GM12878 (cell line): ENCODE data around the gene BZW1. TPM values are rescaled to one million over a fixed set of nuclear protein-coding genes. Genes with fewer than 3 reads are reported as not detected.

ENCODE experiments used
- ATAC-seq: fragments of 200-7000 bp; cut with Tn5 transposase; 3 replicates; pipeline ENCODE4 v1.9.1; 2020; ENCODE audit warnings: mild to moderate bottlenecking, moderate library complexity
- BruUV-seq: library from RNA; stranded (reverse); fragments of 400-500 nt; replicated peaks from 2 replicates; lab custom pipeline; 2021; lab: Mats Ljungman, UMichigan
- CTCF ChIA-PET: fragments of 300-600 bp; sonication (Branson Sonifier 250); formaldehyde crosslinking; extraction: SDS; loops from one replicate; lab custom pipeline; 2021; ENCODE audit warnings: inconsistent platforms; lab: Yijun Ruan, JAX
- POLR2A ChIA-PET: fragments of 350-600 bp; formaldehyde crosslinking; extraction: SDS; loops from one replicate; lab custom pipeline; 2021; ENCODE audit warnings: inconsistent platforms; lab: Charles Lee
- RAD21 ChIA-PET: fragments of 300-600 bp; sonication (Branson Sonifier 250); formaldehyde crosslinking; loops from one replicate; lab custom pipeline; 2023; ENCODE audit warnings: antibody characterized with exemption; ENCODE audit not compliant: unreplicated experiment; lab: Charles Lee
- SMC1A ChIA-PET: fragments of 300-600 bp; sonication (Branson Sonifier 250); formaldehyde crosslinking; loops from one replicate; lab custom pipeline; 2023; ENCODE audit not compliant: unreplicated experiment, uncharacterized antibody; lab: Charles Lee
- DNase-seq: peaks from one replicate; pipeline ENCODE4 v3.0.0-alpha.2; 2011; ENCODE audit warnings: low read depth, low spot score
- FAIRE-seq: peaks from 3 replicates; lab custom pipeline; 2011; peaks lifted over from hg19 to GRCh38; lab: Jason Lieb, UNC
- H2AFZ ChIP-seq: 2 replicates; pipeline ENCODE4 v1.6.0; 2011; ENCODE audit warnings: low read depth, low read length, control low read depth; ENCODE audit not compliant: control insufficient read depth
- H3K27ac ChIP-seq: 2 replicates; pipeline ENCODE4 v1.5.1; 2011; ENCODE audit warnings: control low read depth; ENCODE audit not compliant: control insufficient read depth, insufficient read depth
- H3K27me3 ChIP-seq, 2 experiments: replicated peaks in 1 of 2; 2 replicates each; pipeline versions ENCODE4 v1.6.0 to v1.6.1; 2011; ENCODE audit warnings: low read length in 1 of 2; ENCODE audit not compliant: control insufficient read depth in 2 of 2, insufficient read depth in 2 of 2
- H3K36me3 ChIP-seq, 2 experiments: 2 replicates each; pipeline ENCODE4 v1.5.1; 2011; ENCODE audit warnings: low read length in 1 of 2; ENCODE audit not compliant: control insufficient read depth in 2 of 2, insufficient read depth in 2 of 2
- H3K4me1 ChIP-seq: 2 replicates; pipeline ENCODE4 v1.6.1; 2011; ENCODE audit warnings: mild to moderate bottlenecking, low read length, moderate library complexity, mixed read lengths; ENCODE audit not compliant: control insufficient read depth, insufficient read depth
- H3K4me2 ChIP-seq: 2 replicates; pipeline ENCODE4 v1.6.0; 2011; ENCODE audit warnings: control low read depth; ENCODE audit not compliant: control insufficient read depth, insufficient read depth
- H3K4me3 ChIP-seq: fragments of 200-600 bp; sonication (generic); 2 replicates; pipeline ENCODE4 v1.5.1; 2016
- H3K79me2 ChIP-seq: 2 replicates; pipeline ENCODE4 v1.6.0; 2011; ENCODE audit warnings: low read length; ENCODE audit not compliant: control insufficient read depth, insufficient read depth
- H3K9ac ChIP-seq: 2 replicates; pipeline ENCODE4 v1.8.0; 2011; ENCODE audit warnings: low read length, control low read depth, mixed read lengths; ENCODE audit not compliant: control insufficient read depth, insufficient read depth
- H3K9me3 ChIP-seq: replicated peaks from 3 replicates; pipeline ENCODE4 v1.5.1; 2011; ENCODE audit warnings: mild to moderate bottlenecking, low read length; ENCODE audit not compliant: control insufficient read depth, insufficient read depth
- H4K20me1 ChIP-seq: 2 replicates; pipeline ENCODE4 v1.6.0; 2011; ENCODE audit not compliant: control insufficient read depth, insufficient read depth
- ASH2L ChIP-seq: fragments of 300-600, 200-600 bp; sonication (generic); IDR thresholded peaks from 2 replicates; pipeline ENCODE4 v1.6.1; 2017; ENCODE audit warnings: low read depth, mild to moderate bottlenecking, borderline replicate concordance
- ATF7 ChIP-seq: fragments of 450-650 bp; IDR thresholded peaks from 2 replicates; pipeline ENCODE4 v1.6.1; 2016; ENCODE audit warnings: low read depth, mild to moderate bottlenecking
- CBX3 ChIP-seq: fragments of 200-600 bp; sonication (generic); IDR thresholded peaks from 2 replicates; pipeline ENCODE4 v1.6.1; 2016; ENCODE audit warnings: low read depth, borderline replicate concordance
- CBX5 ChIP-seq: sonication (generic); IDR thresholded peaks from 2 replicates; pipeline ENCODE4 v1.6.1; 2016; ENCODE audit warnings: low read depth, moderate library complexity, mild to moderate bottlenecking, inconsistent platforms
- EED ChIP-seq: sonication (generic); IDR thresholded peaks from 2 replicates; pipeline ENCODE4 v1.6.1; 2016; ENCODE audit warnings: antibody characterized with exemption, low read depth
- SIN3A ChIP-seq: IDR thresholded peaks from 2 replicates; pipeline ENCODE4 v1.6.1; 2012; ENCODE audit warnings: low read depth, low read length, improper control_type of control experiment
- TCF12 ChIP-seq: IDR thresholded peaks from 2 replicates; pipeline ENCODE4 v1.6.1; 2011; ENCODE audit warnings: low read depth, mild to moderate bottlenecking, low read length
- ZNF207 ChIP-seq: fragments of 450-650 bp; IDR thresholded peaks from 2 replicates; pipeline ENCODE4 v1.6.1; 2014; ENCODE audit warnings: antibody characterized with exemption, mild to moderate bottlenecking, borderline replicate concordance
- ZNF384 ChIP-seq: IDR thresholded peaks from 2 replicates; pipeline ENCODE4 v1.6.1; 2012; ENCODE audit warnings: low read depth, mild to moderate bottlenecking, low read length, improper control_type of control experiment, borderline replicate concordance
- WGBS: methylation state at CpG from one replicate; pipeline ENCODE4 v1.1.6; 2016; ENCODE audit warnings: low lambda C conversion rate; ENCODE audit not compliant: insufficient replicate concordance, insufficient coverage; ENCODE audit errors: missing lambda C conversion rate; 5-methylcytosine and 5-hydroxymethylcytosine counted together
- in situ Hi-C: fragments of 300-500 bp; cut with MboI; formaldehyde crosslinking; loops from 9 replicates; pipeline ENCODE4 v1.14.3; 2018; ENCODE audit warnings: mixed read lengths
- intact Hi-C: fragments of 100-400 bp; cut with micrococcal nuclease; formaldehyde crosslinking; loops from one replicate; pipeline ENCODE4 v1.14.2; 2022; ENCODE audit not compliant: unreplicated experiment
- polyA plus RNA-seq, 11 experiments: library from polyadenylated mRNA; depleted of rRNA in 4 of 11; unstranded in 6 of 11; stranded (reverse) in 5 of 11; fragments of >200 nt; fragmentation: Nextera tagmentation in 4 of 11; fragmentation: Illumina TruSeq in 1 of 11; extraction: Ambion mirVana in 4 of 11; extraction: Trizol in 1 of 11; gene quantifications; 1 replicate in 1 of 11; 2 replicates in 10 of 11; pipeline versions ENCODE4 v1.2.1 to v1.2.3, GENCODE V29; 2011 to 2016; ENCODE audit warnings: inconsistent platforms in 2 of 11, missing spikeins in 2 of 11, low read depth in 1 of 11
- total RNA-seq, 4 experiments: library from RNA; depleted of rRNA in 3 of 4; stranded (reverse); fragments of >200 nt in 3 of 4; fragmentation: Illumina TruSeq in 1 of 4; extraction: Trizol in 1 of 4; gene quantifications; 2 replicates each; pipeline versions ENCODE4 v1.2.1 to v1.2.3, GENCODE V29; 2013 to 2021
- TF ChIP-seq, protein P1 (sequence below): fragments of 450-650 bp; IDR thresholded peaks from 2 replicates; pipeline ENCODE4 v1.6.1; 2018; ENCODE audit warnings: mild to moderate bottlenecking, low read depth, moderate library complexity; ENCODE audit not compliant: partially characterized antibody
- TF ChIP-seq, protein P2 (sequence below): IDR thresholded peaks from 2 replicates; pipeline ENCODE4 v1.6.1; 2011; ENCODE audit warnings: low read depth, mild to moderate bottlenecking, low read length, moderate library complexity, borderline replicate concordance; ENCODE audit errors: extremely low read depth
- TF ChIP-seq, protein P3 (sequence below): fragments of 450-650 bp; IDR thresholded peaks from 2 replicates; pipeline ENCODE4 v1.6.1; 2017; ENCODE audit warnings: low read depth, mild to moderate bottlenecking, moderate library complexity

Gene BZW1
- total and polyA plus RNA-seq, 10 of the 15 experiments (the other 5 are each of a cell fraction or from before 2014, with no cell fraction given) = 186 to 349 (median 269) TPM

DNA sequence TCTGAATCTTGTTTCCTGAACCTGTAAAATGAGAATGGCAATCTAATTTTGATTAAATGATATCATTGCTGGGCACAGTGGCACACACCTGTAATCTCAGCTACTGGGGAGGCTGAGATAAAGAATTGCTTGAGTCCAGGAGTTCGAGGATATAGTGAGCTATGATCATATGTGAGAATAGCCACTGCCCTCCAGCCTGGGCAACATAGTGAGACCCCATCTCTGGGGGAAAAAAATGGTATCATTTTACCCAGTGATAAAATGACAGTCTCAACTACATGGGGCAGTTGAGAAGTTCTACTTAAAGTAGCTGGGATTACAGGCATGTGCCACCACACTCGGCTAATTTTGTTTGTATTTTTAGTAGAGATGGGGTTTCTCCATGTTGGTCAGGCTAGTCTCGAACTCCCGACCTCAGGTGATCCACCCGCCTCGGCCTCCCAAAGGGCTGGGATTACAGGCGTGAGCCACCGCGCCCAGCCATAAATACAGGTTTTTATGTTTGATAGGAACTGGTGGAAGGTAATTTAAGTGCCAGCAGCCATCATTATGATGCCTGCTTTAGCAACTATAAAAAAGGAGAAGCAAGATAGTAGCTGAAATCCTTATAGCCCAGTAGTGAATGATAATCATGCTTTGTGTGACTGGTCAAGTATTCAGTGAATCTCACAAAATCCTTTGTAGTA is 17.0 kb downstream of the BZW1 start:
- Histone ChIP-seq H3K4me3 (no peak overlapping the region), H3K36me3 (no peaks in the 10 kb centered on the region; a peak in 1 of 4 replicates), H4K20me1 (no peaks in the 10 kb centered on the region), H3K9me3 (no peaks in the 10 kb centered on the region), H3K9ac (no peak overlapping the region), H3K79me2 (no peaks in the 10 kb centered on the region), H3K4me1 (no peaks in the 10 kb centered on the region), H3K27me3 (no peaks in the 10 kb centered on the region), H3K27ac (no peak overlapping the region), H3K4me2 (no peak overlapping the region), H2AFZ (no peak overlapping the region)
- CTCF ChIA-PET = no interaction called here
- ATAC-seq (no peak; the same call in 1 of the 3 replicates), FAIRE-seq (no peak), DNase-seq (no peak)
- SMC1A ChIA-PET = interaction anchor here (1.1 to 1.2 kb wide), 3 partner anchors 15 to 24 kb away, joined by 3 to 4 read pairs (median 4); no protein-coding TSS in a partner anchor
- intact Hi-C loops (no loop called here), in situ Hi-C loops (no loop called here)
- RAD21 ChIA-PET = no interaction called here
- BruUV-seq = no TSS peak
- 97% methylated on average over 8 of the region's 9 CpGs for WGBS
- POLR2A ChIA-PET = no interaction called here
- TF ChIP-seq ZNF384 = no peak
- TF ChIP-seq ATF7 = no peak
- TF ChIP-seq CBX3 = no peak
- no peak for TF ChIP-seq CBX5
- TF ChIP-seq, protein P1, sequence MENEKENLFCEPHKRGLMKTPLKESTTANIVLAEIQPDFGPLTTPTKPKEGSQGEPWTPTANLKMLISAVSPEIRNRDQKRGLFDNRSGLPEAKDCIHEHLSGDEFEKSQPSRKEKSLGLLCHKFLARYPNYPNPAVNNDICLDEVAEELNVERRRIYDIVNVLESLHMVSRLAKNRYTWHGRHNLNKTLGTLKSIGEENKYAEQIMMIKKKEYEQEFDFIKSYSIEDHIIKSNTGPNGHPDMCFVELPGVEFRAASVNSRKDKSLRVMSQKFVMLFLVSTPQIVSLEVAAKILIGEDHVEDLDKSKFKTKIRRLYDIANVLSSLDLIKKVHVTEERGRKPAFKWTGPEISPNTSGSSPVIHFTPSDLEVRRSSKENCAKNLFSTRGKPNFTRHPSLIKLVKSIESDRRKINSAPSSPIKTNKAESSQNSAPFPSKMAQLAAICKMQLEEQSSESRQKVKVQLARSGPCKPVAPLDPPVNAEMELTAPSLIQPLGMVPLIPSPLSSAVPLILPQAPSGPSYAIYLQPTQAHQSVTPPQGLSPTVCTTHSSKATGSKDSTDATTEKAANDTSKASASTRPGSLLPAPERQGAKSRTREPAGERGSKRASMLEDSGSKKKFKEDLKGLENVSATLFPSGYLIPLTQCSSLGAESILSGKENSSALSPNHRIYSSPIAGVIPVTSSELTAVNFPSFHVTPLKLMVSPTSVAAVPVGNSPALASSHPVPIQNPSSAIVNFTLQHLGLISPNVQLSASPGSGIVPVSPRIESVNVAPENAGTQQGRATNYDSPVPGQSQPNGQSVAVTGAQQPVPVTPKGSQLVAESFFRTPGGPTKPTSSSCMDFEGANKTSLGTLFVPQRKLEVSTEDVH = no peak
- TF ChIP-seq, protein P2, sequence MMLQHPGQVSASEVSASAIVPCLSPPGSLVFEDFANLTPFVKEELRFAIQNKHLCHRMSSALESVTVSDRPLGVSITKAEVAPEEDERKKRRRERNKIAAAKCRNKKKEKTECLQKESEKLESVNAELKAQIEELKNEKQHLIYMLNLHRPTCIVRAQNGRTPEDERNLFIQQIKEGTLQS = no peak
- TF ChIP-seq TCF12 = no peak
- TF ChIP-seq, protein P3, sequence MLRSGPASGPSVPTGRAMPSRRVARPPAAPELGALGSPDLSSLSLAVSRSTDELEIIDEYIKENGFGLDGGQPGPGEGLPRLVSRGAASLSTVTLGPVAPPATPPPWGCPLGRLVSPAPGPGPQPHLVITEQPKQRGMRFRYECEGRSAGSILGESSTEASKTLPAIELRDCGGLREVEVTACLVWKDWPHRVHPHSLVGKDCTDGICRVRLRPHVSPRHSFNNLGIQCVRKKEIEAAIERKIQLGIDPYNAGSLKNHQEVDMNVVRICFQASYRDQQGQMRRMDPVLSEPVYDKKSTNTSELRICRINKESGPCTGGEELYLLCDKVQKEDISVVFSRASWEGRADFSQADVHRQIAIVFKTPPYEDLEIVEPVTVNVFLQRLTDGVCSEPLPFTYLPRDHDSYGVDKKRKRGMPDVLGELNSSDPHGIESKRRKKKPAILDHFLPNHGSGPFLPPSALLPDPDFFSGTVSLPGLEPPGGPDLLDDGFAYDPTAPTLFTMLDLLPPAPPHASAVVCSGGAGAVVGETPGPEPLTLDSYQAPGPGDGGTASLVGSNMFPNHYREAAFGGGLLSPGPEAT = no peak
- TF ChIP-seq ASH2L = no peak
- no peak for TF ChIP-seq SIN3A
- TF ChIP-seq EED = no peak
- no peak for TF ChIP-seq ZNF207
